NCI-H187 treated with DMSO at 0.1 percent for 48 hours (cell line): ENCODE data around the gene TMEM229B.

ENCODE experiments used
- DNase-seq: peaks from one replicate; lab custom pipeline; 2025; lab: John Stamatoyannopoulos, UW

The TMEM229B gene

GRCh38 chr14:67421356-67422224, 66.9 kb downstream of the TMEM229B start:
- DNase-seq: no peak
